GM19193 (cell line): Measurements from ENCODE around the gene USP19.

ENCODE experiments used
- POLR2A ChIP-seq: IDR thresholded peaks from 4 replicates; pipeline ENCODE4 v1.6.1; 2011; ENCODE audit not compliant: insufficient read depth, insufficient read length; ENCODE audit errors: extremely low read depth

Gene USP19

DNA sequence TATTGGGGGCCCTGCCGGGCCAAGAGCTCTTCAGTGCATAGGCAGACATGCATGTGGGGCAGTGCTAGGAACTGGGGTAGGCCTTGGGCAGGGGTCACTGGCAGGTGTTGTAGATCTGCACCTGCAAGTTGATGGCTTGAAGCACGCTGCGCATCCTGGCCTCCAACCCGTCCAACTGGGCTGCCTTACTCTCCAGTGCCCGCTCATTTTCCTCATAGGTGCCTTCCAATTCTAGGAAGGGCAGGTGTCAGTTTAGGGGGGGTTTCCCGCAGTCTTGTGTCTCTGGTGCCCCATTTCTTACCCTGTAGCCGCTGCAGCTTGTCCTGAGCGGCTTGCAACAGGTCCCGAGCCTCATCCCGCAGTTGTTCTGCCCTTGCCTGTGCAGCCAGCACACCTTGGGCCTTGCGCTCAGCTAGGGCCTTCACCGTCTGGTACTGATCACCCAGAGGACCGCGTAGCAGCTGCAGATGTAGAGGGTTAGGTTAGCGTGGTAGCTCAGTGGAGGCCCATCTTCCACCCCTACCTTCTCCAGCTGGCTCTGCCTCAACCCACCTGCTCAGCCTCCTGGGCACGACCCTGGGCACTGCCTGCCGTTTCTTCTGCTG lies 611 bp upstream of the USP19 start:
- TF ChIP-seq POLR2A: no peak

DNA sequence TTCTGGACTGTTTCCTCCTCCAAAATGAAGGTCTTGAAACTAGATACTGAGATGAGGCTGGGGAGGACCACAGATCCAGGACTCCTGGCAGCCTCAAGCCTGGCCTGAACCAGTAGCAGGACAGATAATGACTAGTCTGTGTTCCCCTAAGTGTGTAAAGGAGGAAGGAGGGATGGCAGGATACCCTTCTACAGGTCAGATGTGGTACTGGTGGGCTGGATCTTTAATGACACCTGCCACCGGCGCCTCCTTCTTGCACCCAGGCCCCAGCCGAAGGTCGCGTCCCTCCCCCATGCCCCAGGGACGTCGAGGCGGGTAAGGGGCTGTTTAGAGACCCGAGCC lies 556 bp downstream of the USP19 start:
- no peak for TF ChIP-seq POLR2A

DNA sequence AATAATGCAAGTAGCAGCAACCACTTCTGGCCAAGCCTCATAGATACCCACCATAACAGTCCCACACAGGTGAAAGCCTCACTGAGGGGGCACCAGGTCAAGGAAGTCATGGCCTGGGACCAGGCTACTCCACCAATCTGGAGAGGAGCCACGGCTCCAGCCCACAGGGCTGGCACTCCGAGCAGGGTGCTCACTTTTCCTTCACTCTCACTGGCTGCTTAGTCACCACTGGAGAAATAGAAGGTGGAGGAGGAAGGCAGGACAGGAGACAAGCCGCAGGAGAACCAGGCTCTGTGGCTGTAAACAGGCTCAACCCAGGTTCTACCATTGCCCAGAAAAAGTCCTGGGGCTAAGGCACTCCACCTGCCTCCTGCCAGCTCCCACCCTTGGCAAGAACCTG lies 1.2 kb downstream of the USP19 start:
- TF ChIP-seq POLR2A: no peak

GRCh38 chr3:49119036-49119435 lies 1.6 kb downstream of the USP19 start:
- TF ChIP-seq POLR2A: no peak

- no peak for TF ChIP-seq POLR2A
Measured at GRCh38 chr3:49112262-49112661, 8.4 kb downstream of the USP19 start.

DNA sequence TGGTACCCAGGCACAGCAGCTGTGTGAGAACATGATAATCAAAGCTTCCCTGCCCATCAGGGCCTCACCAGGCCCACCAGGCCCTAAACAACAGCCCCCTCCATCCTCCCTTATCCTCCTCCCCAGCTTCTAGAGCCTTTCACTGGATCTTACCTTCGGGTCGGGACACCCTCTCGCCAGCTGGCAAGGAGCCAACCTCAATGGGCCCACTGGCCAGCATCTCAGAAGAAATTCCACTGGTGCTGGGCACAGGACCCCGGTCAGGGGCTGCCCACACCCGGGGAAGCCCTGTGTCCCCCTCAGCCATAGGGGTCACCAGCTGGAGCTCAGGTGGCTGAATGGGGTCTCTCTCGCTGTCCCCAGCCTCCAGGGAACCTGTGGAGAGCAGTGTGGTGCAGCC lies 9.3 kb downstream of the USP19 start:
- TF ChIP-seq POLR2A: no peak

- no peak for TF ChIP-seq POLR2A
Measured at GRCh38 chr3:49110780-49111179, 9.8 kb downstream of the USP19 start.

DNA sequence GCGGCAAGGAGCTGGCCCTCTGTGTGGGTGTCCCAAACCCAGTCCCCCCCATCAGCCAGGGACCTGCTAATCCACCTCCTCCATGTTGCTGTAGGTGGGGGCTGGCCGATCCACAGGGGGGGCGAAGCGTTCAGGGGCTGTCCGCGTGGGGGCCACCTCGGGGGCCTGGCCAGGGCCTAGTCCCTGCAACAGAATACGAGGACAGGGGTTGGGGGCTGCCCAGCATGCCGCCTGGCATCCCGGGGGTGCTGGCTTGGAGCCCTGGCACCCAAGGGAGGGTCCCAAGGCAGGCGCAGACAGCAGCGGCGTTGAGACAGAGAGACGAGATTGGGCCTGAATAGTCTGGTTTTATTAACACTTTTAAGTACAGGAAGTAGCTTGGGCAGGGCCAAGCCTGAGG lies 12.3 kb downstream of the USP19 start:
- no peak for TF ChIP-seq POLR2A

GRCh38 chr3:49104427-49105291 lies 16.0 kb downstream of the USP19 start, which contains the start of gene QARS1:
Gene QARS1, minus strand, starts transcription at chr3:49104757. Its CDS starts 24 bp downstream, at chr3:49104733.
- TF ChIP-seq POLR2A: peak; percentile 91

GRCh38 chr3:49104052-49104426 lies 16.6 kb downstream of the USP19 start:
- TF ChIP-seq POLR2A: no peak

DNA sequence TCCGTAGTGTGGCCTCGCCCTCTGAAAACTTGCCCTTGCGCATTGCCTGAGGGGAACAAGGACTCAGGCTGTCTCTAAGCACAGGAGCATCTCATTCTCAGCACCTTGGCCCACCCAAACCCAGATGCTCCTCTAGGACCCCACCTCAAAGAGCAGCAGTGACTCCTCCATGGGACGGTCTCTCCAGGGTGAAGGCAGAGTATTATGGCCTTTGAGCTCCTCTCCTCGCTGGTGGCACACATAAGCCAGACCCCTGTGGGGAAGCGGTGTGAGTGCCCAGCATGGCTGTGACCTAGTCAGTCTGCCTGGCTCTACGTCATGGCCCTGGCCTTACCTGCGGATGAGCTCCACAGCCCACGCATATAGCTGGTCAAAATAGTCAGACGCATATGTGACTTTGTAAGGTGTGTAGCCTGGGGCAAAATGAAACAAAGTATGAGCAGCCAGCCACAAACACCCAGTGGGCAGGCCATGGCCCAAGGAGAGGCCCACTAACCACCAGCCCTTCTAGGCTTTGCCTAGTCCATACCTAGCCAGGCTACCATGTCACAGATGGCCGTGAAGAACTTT lies 20.5 kb downstream of the USP19 start:
- no peak for TF ChIP-seq POLR2A

GRCh38 chr3:49098910-49099630 lies 21.6 kb downstream of the USP19 start:
- no peak for TF ChIP-seq POLR2A

DNA sequence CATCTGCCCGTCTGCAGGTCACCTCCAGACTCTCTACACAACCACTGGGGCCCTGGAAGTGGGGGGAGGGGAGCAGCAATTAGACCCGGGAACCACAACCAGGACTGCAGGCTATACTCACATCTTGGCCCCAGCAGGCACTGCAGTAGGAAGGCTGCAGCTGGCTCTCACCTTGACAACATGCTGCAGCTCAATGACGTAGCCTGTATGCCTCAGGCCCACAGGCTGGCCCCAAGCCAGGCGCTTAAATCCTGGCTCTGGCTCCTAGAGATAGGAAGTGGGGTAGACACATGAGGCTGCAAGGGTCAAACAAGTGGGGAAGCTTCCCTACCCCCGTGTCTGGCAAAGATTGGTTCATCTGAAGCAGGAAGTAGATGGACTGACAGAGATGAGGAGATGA lies 22.2 kb downstream of the USP19 start:
- no peak for TF ChIP-seq POLR2A

- TF ChIP-seq POLR2A: peak; percentile 87
Measured at GRCh38 chr3:49093853-49094767, 26.5 kb downstream of the USP19 start, which contains the start of gene QRICH1. Gene QRICH1, minus strand, starts transcription at chr3:49094071. Its CDS starts 17,054 bp downstream, at chr3:49077017.
